H1 (cell line): ENCODE data around the gene CACNB2. TPM values are rescaled to one million over a fixed set of nuclear protein-coding genes. Genes with fewer than 3 reads are reported as not detected.

ENCODE experiments used
- CTCF ChIA-PET: fragments of 300-600 bp; sonication (Branson Sonifier 250); formaldehyde crosslinking; loops from one replicate; lab custom pipeline; 2021; ENCODE audit not compliant: partially characterized antibody; lab: Charles Lee
- POLR2A ChIA-PET: fragments of 300-600 bp; sonication (Branson Sonifier 250); formaldehyde crosslinking; loops from one replicate; lab custom pipeline; 2021; ENCODE audit warnings: inconsistent platforms; ENCODE audit not compliant: partially characterized antibody; lab: Charles Lee
- DNase-seq, 2 experiments: peaks; one replicate each; pipeline versions ENCODE4 v3.0.0 to v3.0.0-alpha.2; 2010 to 2022; ENCODE audit warnings: low spot score in 2 of 2, low read depth in 1 of 2, mixed read lengths in 1 of 2
- FAIRE-seq: peaks from 2 replicates; lab custom pipeline; 2011; peaks lifted over from hg19 to GRCh38; lab: Jason Lieb, UNC
- H2AFZ ChIP-seq: 2 replicates; pipeline ENCODE4 v1.8.1; 2012; ENCODE audit warnings: low read length, inconsistent platforms
- H2AK5ac ChIP-seq: 2 replicates; pipeline ENCODE4 v1.6.1; 2013; ENCODE audit warnings: low read depth, low read length
- H2BK120ac ChIP-seq: replicated peaks from 2 replicates; pipeline ENCODE3; 2013; ENCODE audit warnings: low read depth, low read length, inconsistent platforms
- H2BK12ac ChIP-seq: 2 replicates; pipeline ENCODE4 v1.6.1; 2013; ENCODE audit warnings: low read depth, low read length
- H2BK15ac ChIP-seq: 2 replicates; pipeline ENCODE4 v1.6.1; 2013; ENCODE audit warnings: low read length
- H2BK20ac ChIP-seq: 2 replicates; pipeline ENCODE4 v1.6.1; 2013; ENCODE audit warnings: low read length
- H2BK5ac ChIP-seq: 2 replicates; pipeline ENCODE4 v1.6.1; 2013; ENCODE audit warnings: low read depth, low read length
- H3K14ac ChIP-seq: 2 replicates; pipeline ENCODE4 v1.6.1; 2013; ENCODE audit warnings: inconsistent platforms; ENCODE audit not compliant: insufficient read length
- H3K18ac ChIP-seq: 2 replicates; pipeline ENCODE4 v1.6.1; 2013; ENCODE audit warnings: low read length; ENCODE audit errors: extremely low read depth
- H3K23ac ChIP-seq: 2 replicates; pipeline ENCODE4 v1.6.1; 2013; ENCODE audit warnings: inconsistent platforms; ENCODE audit not compliant: insufficient read length
- H3K23me2 ChIP-seq: 2 replicates; pipeline ENCODE4 v1.6.1; 2013; ENCODE audit warnings: low read depth, low read length
- H3K27ac ChIP-seq: 2 replicates; pipeline ENCODE4 v1.6.1; 2011; ENCODE audit warnings: low read depth, low read length, inconsistent platforms
- H3K27me3 ChIP-seq, 4 experiments: replicated peaks in 1 of 4; 1 replicate in 1 of 4; 2 replicates in 3 of 4; pipeline versions ENCODE4 v1.6.1 to v1.8.1; 2011 to 2013; ENCODE audit warnings: low read length in 3 of 4, mild to moderate bottlenecking in 3 of 4, inconsistent platforms in 2 of 4, mixed read lengths in 2 of 4, moderate library complexity in 1 of 4; ENCODE audit not compliant: control insufficient read depth in 3 of 4, insufficient read depth in 3 of 4; ENCODE audit errors: extremely low read depth in 1 of 4
- H3K36me3 ChIP-seq, 4 experiments: 2 replicates each; pipeline versions ENCODE4 v1.6.1 to v1.8.1; 2011 to 2013; ENCODE audit warnings: mild to moderate bottlenecking in 4 of 4, low read length in 3 of 4, moderate library complexity in 2 of 4, control low read depth in 1 of 4, inconsistent platforms in 1 of 4; ENCODE audit not compliant: insufficient read depth in 4 of 4, control insufficient read depth in 2 of 4
- H3K4ac ChIP-seq: replicated peaks from 2 replicates; pipeline ENCODE3; 2013; ENCODE audit warnings: low read length, low read depth, mixed read lengths, inconsistent platforms; ENCODE audit not compliant: insufficient read length
- H3K4me1 ChIP-seq, 4 experiments: replicated peaks in 1 of 4; 1 replicate in 1 of 4; 2 replicates in 3 of 4; pipeline versions ENCODE4 v1.6.1 to v1.8.1; 2011 to 2013; ENCODE audit warnings: low read length in 3 of 4, inconsistent platforms in 2 of 4, mixed read lengths in 1 of 4; ENCODE audit not compliant: insufficient read depth in 4 of 4, control insufficient read depth in 3 of 4
- H3K4me2 ChIP-seq, 2 experiments: 2 replicates each; pipeline versions ENCODE4 v1.6.1 to v1.8.1; 2011 to 2013; ENCODE audit warnings: low read depth in 2 of 2, low read length in 2 of 2, control low read depth in 1 of 2, inconsistent platforms in 1 of 2, mild to moderate bottlenecking in 1 of 2; ENCODE audit not compliant: insufficient read depth in 1 of 2
- H3K4me3 ChIP-seq, 4 experiments: fragments of 200-600, 300-600 bp in 1 of 4; sonication (generic), shearing (Covaris generic), sonication (Bioruptor Twin) in 1 of 4; 2 replicates each; pipeline versions ENCODE4 v1.5.1 to v1.8.1; 2011 to 2016; ENCODE audit warnings: low read length in 4 of 4, low read depth in 3 of 4, control low read depth in 2 of 4, inconsistent platforms in 2 of 4, mild to moderate bottlenecking in 2 of 4, mixed read lengths in 1 of 4, moderate library complexity in 1 of 4; ENCODE audit not compliant: insufficient read depth in 2 of 4; ENCODE audit errors: extremely low read depth in 1 of 4
- H3K56ac ChIP-seq: replicated peaks from 2 replicates; pipeline ENCODE3; 2013; ENCODE audit warnings: low read depth, mild to moderate bottlenecking, mixed read lengths, low read length, inconsistent platforms; ENCODE audit not compliant: insufficient read length
- H3K79me1 ChIP-seq: 2 replicates; pipeline ENCODE4 v1.6.1; 2013; ENCODE audit warnings: low read depth, low read length, control low read depth
- H3K79me2 ChIP-seq, 2 experiments: 2 replicates each; pipeline versions ENCODE4 v1.6.1 to v1.8.1; 2012 to 2013; ENCODE audit warnings: low read length in 2 of 2, mild to moderate bottlenecking in 2 of 2, inconsistent platforms in 1 of 2; ENCODE audit not compliant: insufficient read depth in 2 of 2, control insufficient read depth in 1 of 2
- H3K9ac ChIP-seq, 4 experiments: replicated peaks in 1 of 4; 1 replicate in 1 of 4; 2 replicates in 3 of 4; pipeline versions ENCODE4 v1.6.1 to v1.8.1; 2011 to 2013; ENCODE audit warnings: low read depth in 3 of 4, low read length in 3 of 4, control low read depth in 2 of 4, mild to moderate bottlenecking in 2 of 4, moderate library complexity in 2 of 4, inconsistent platforms in 1 of 4; ENCODE audit errors: extremely low read depth in 1 of 4
- H3K9me3 ChIP-seq, 2 experiments: 2 replicates each; pipeline versions ENCODE4 v1.6.1 to v1.8.1; 2012 to 2013; ENCODE audit warnings: mild to moderate bottlenecking in 2 of 2, moderate library complexity in 2 of 2, control low read depth in 1 of 2, inconsistent platforms in 1 of 2, low read depth in 1 of 2, low read length in 1 of 2, mixed read lengths in 1 of 2; ENCODE audit not compliant: insufficient read depth in 2 of 2
- H4K20me1 ChIP-seq, 2 experiments: replicated peaks in 1 of 2; 2 replicates each; pipeline versions ENCODE3 to v1.8.1; 2011 to 2013; ENCODE audit warnings: inconsistent platforms in 2 of 2, low read length in 2 of 2, mild to moderate bottlenecking in 1 of 2; ENCODE audit not compliant: insufficient read depth in 2 of 2, control insufficient read depth in 1 of 2
- H4K5ac ChIP-seq: 2 replicates; pipeline ENCODE4 v1.6.1; 2013; ENCODE audit warnings: low read length, low read depth, mixed read lengths, inconsistent platforms; ENCODE audit not compliant: insufficient read length
- H4K8ac ChIP-seq: 2 replicates; pipeline ENCODE4 v1.8.0; 2013; ENCODE audit warnings: mild to moderate bottlenecking, moderate library complexity, low read length, inconsistent platforms; ENCODE audit not compliant: insufficient read depth; ENCODE audit errors: extremely low read depth
- H4K91ac ChIP-seq: replicated peaks from 2 replicates; pipeline ENCODE3; 2013; ENCODE audit warnings: low read length, mixed read lengths, inconsistent platforms; ENCODE audit not compliant: insufficient read length
- FOSL1 ChIP-seq: IDR thresholded peaks from 2 replicates; pipeline ENCODE4 v1.6.1; 2011; ENCODE audit warnings: mild to moderate bottlenecking, low read depth, low read length, moderate library complexity; ENCODE audit not compliant: insufficient read depth
- GABPA ChIP-seq: IDR thresholded peaks from 2 replicates; pipeline ENCODE4 v1.6.1; 2011; ENCODE audit warnings: mild to moderate bottlenecking, low read length, moderate library complexity, borderline replicate concordance; ENCODE audit not compliant: insufficient read depth
- MAX ChIP-seq: IDR thresholded peaks from 2 replicates; pipeline ENCODE4 v1.6.1; 2012; ENCODE audit warnings: inconsistent platforms
- NRF1 ChIP-seq: IDR thresholded peaks from 2 replicates; pipeline ENCODE4 v1.6.1; 2011; ENCODE audit warnings: mild to moderate bottlenecking, low read depth, low read length, improper control_type of control experiment
- POLR2AphosphoS5 ChIP-seq: IDR thresholded peaks from 2 replicates; pipeline ENCODE4 v1.6.1; 2011; ENCODE audit warnings: low read depth, low read length
- RNF2 ChIP-seq: fragments of 200-900, 300-1000 bp; sonication (generic); IDR thresholded peaks from 2 replicates; pipeline ENCODE4 v1.7.1; 2016; ENCODE audit warnings: borderline replicate concordance, low read depth, mild to moderate bottlenecking, antibody characterized with exemption, low read length; ENCODE audit not compliant: poor library complexity, severe bottlenecking; ENCODE audit errors: missing control alignments
- SP2 ChIP-seq: IDR thresholded peaks from 2 replicates; pipeline ENCODE4 v1.6.1; 2012; ENCODE audit warnings: mild to moderate bottlenecking, low read length, inconsistent platforms
- ZNF274 ChIP-seq: IDR thresholded peaks from 2 replicates; pipeline ENCODE4 v1.7.0; 2012; ENCODE audit warnings: low read length, borderline replicate concordance; ENCODE audit errors: extremely low read depth
- WGBS, 2 experiments: shearing (Covaris generic) in 1 of 2; methylation state at CpG; one replicate each; pipeline versions ENCODE4 v1.1.6 to v1.1.7; 2013 to 2015; ENCODE audit warnings: low lambda C conversion rate in 2 of 2, mixed read lengths in 2 of 2, inconsistent platforms in 1 of 2, low coverage in 1 of 2, missing lambda C conversion rate in 1 of 2; ENCODE audit not compliant: insufficient replicate concordance in 2 of 2, insufficient coverage in 1 of 2, insufficient read length in 1 of 2; ENCODE audit errors: extremely low coverage in 1 of 2, missing lambda C conversion rate in 1 of 2; 5-methylcytosine and 5-hydroxymethylcytosine counted together
- polyA plus RNA-seq, 7 experiments: library from polyadenylated mRNA; depleted of rRNA in 3 of 7; stranded (reverse) in 5 of 7; unstranded in 2 of 7; fragments of >200 nt in 5 of 7; fragments of 200-250 nt in 2 of 7; gene quantifications; 1 replicate in 5 of 7; 2 replicates in 1 of 7; 4 replicates in 1 of 7; pipeline versions ENCODE4 v1.2.1 to v1.2.3, GENCODE V29; 2011 to 2013; ENCODE audit warnings: missing spikeins in 2 of 7, mixed read lengths in 2 of 7
- total RNA-seq: library from RNA; stranded (reverse); fragmentation: NEBNext Ultra II Directional; extraction: Animal tissue kit (Norgen Biotek cat#: 25700); gene quantifications from 2 replicates; pipeline ENCODE4 v1.2.1, GENCODE V29; 2021

Gene CACNB2
- total and polyA plus RNA-seq, 2 of the 8 experiments (the other 6 are each of a cell fraction or from before 2014, with no cell fraction given): 2.4 to 3.2 TPM

GRCh38 chr10:18185621-18186020, 45.4 kb downstream of the CACNB2 start:
- Histone ChIP-seq H3K36me3 (no peaks in the 10 kb centered on the region), H2AFZ (no peak overlapping the region), H3K23ac (no peak overlapping the region), H3K4ac (no peak overlapping the region), H2BK5ac (no peak overlapping the region), H4K8ac (no peak overlapping the region), H3K56ac (no peak overlapping the region), H2BK120ac (no peak overlapping the region), H2BK15ac (no peak overlapping the region), H4K5ac (no peak overlapping the region), H3K9ac (no peak overlapping the region), H3K27ac (no peak overlapping the region), H3K23me2 (no peaks in the 10 kb centered on the region), H2BK12ac (no peak overlapping the region), H3K4me1 (no peaks in the 10 kb centered on the region), H3K4me2 (no peak overlapping the region), H4K20me1 (no peaks in the 10 kb centered on the region), H4K91ac (no peak overlapping the region), H3K9me3 (no peaks in the 10 kb centered on the region), H3K4me3 (no peak overlapping the region), H3K14ac (no peak overlapping the region), H3K79me1 (no peaks in the 10 kb centered on the region), H3K18ac (no peak overlapping the region), H3K79me2 (no peaks in the 10 kb centered on the region), H2AK5ac (no peak overlapping the region; the same call in 1 of the 2 replicates), H2BK20ac (no peak overlapping the region), H3K27me3 (no peaks in the 10 kb centered on the region)
- WGBS, 2 experiments: 94% methylated on average over 3 of the region's 3 CpGs; no CpG with 5 or more reads in 1 of the 2 experiments
- POLR2A ChIA-PET: no interaction called here
- FAIRE-seq: no peak
- no peak for TF ChIP-seq NRF1
- no peak for TF ChIP-seq POLR2AphosphoS5
- no peak for TF ChIP-seq ZNF274
- no peak for TF ChIP-seq GABPA
- TF ChIP-seq FOSL1: no peak
- TF ChIP-seq RNF2: no peak
- no peak for TF ChIP-seq MAX
- TF ChIP-seq SP2: no peak
- CTCF ChIA-PET: interaction anchor here (0.7 to 1.6 kb wide), 3 partner anchors 8 to 339 kb away, joined by 3 to 5 read pairs (median 3); no protein-coding TSS in a partner anchor
- DNase-seq: no peak
